Ecto neural progenitor cell (in vitro differentiated cells): ENCODE results near the gene SLC35F1.
A peak's percentile ranks its signal among the peaks of the same experiment; 100 is the strongest.
"Not testable (repeated sequence)": the region's sequence is repeated elsewhere in the genome, so short reads cannot be mapped to it uniquely, and the experiment has no call there.

Experiments
- DNase-seq: peaks from one replicate; pipeline ENCODE4 v3.0.0-alpha.2; 2018; ENCODE audit warnings: low spot score

Gene SLC35F1

GRCh38 chr6:117927866-117928265 lies 20.8 kb downstream of the SLC35F1 start:
- DNase-seq = no peak

GRCh38 chr6:117928833-117929232 lies 21.8 kb downstream of the SLC35F1 start:
- no peak for DNase-seq

- DNase-seq = no peak
Measured at GRCh38 chr6:117929501-117929900, 22.4 kb downstream of the SLC35F1 start.

GRCh38 chr6:117930645-117931044 lies 23.6 kb downstream of the SLC35F1 start:
- DNase-seq = no peak

GRCh38 chr6:117932001-117932400 lies 24.9 kb downstream of the SLC35F1 start:
- DNase-seq = no peak

GRCh38 chr6:117932676-117933075 lies 25.6 kb downstream of the SLC35F1 start:
- DNase-seq = no peak

GRCh38 chr6:117933471-117933870 lies 26.4 kb downstream of the SLC35F1 start:
- no peak for DNase-seq

- DNase-seq = no peak
Measured at GRCh38 chr6:117938311-117938995, 31.4 kb downstream of the SLC35F1 start.

GRCh38 chr6:117947234-117947633 lies 40.2 kb downstream of the SLC35F1 start:
- no peak for DNase-seq

- DNase-seq = peak; percentile 70
Measured at GRCh38 chr6:117951783-117952182, 44.7 kb downstream of the SLC35F1 start.

- DNase-seq = no peak
Measured at GRCh38 chr6:117955684-117956256, 48.7 kb downstream of the SLC35F1 start.

GRCh38 chr6:117956386-117956785 lies 49.3 kb downstream of the SLC35F1 start:
- DNase-seq = peak; percentile 71

GRCh38 chr6:117958536-117958935 lies 51.5 kb downstream of the SLC35F1 start:
- no peak for DNase-seq

GRCh38 chr6:117960877-117961276 lies 53.8 kb downstream of the SLC35F1 start:
- no peak for DNase-seq

GRCh38 chr6:117961301-117961700 lies 54.2 kb downstream of the SLC35F1 start:
- no peak for DNase-seq

GRCh38 chr6:117965763-117966162 lies 58.7 kb downstream of the SLC35F1 start:
- DNase-seq = not testable (repeated sequence)

- DNase-seq = no peak
Measured at GRCh38 chr6:117971637-117972036, 64.6 kb downstream of the SLC35F1 start.

- DNase-seq = no peak
Measured at GRCh38 chr6:117974914-117975627, 68.0 kb downstream of the SLC35F1 start.

- no peak for DNase-seq
Measured at GRCh38 chr6:117976030-117976651, 69.1 kb downstream of the SLC35F1 start.

- no peak for DNase-seq
Measured at GRCh38 chr6:117985916-117986315, 78.9 kb downstream of the SLC35F1 start.

GRCh38 chr6:117986396-117986795 lies 79.3 kb downstream of the SLC35F1 start:
- no peak for DNase-seq

- no peak for DNase-seq
Measured at GRCh38 chr6:117989086-117989485, 82.0 kb downstream of the SLC35F1 start.

- no peak for DNase-seq
Measured at GRCh38 chr6:117990151-117990550, 83.1 kb downstream of the SLC35F1 start.
